NK-92 treated with Interleukin-12 subunit alpha and Interleukin-12 subunit beta, amount 100 ng/mL, for 24 hours (cell line): ENCODE data around the gene ST7.

Source experiments
- DNase-seq: peaks from one replicate; lab custom pipeline; 2025; lab: John Stamatoyannopoulos, UW

Gene ST7

GRCh38 chr7:117193564-117193963 lies 240.3 kb downstream of the ST7 start:
- no peak for DNase-seq

- no peak for DNase-seq
These were observed 241.1 kb downstream of the ST7 start for GRCh38 chr7:117194445-117194844.

- no peak for DNase-seq
These were observed 242.2 kb downstream of the ST7 start for GRCh38 chr7:117195361-117196029.

- no peak for DNase-seq
These were observed 246.8 kb downstream of the ST7 start for GRCh38 chr7:117200132-117200531.

GRCh38 chr7:117200786-117201458 lies 247.6 kb downstream of the ST7 start:
- DNase-seq, result no peak

- no peak for DNase-seq
These were observed 249.2 kb downstream of the ST7 start for GRCh38 chr7:117202511-117202910.

GRCh38 chr7:117203205-117203604 lies 249.9 kb downstream of the ST7 start:
- no peak for DNase-seq

GRCh38 chr7:117205873-117206272 lies 252.6 kb downstream of the ST7 start:
- no peak for DNase-seq

GRCh38 chr7:117208257-117208656 lies 255.0 kb downstream of the ST7 start:
- no peak for DNase-seq

GRCh38 chr7:117210397-117210796 lies 257.1 kb downstream of the ST7 start:
- DNase-seq, result no peak

- DNase-seq, result no peak
These were observed 257.6 kb downstream of the ST7 start for GRCh38 chr7:117210908-117211307.

- DNase-seq, result no peak
These were observed 258.3 kb downstream of the ST7 start for GRCh38 chr7:117211614-117212013.

GRCh38 chr7:117212969-117213877 lies 259.9 kb downstream of the ST7 start:
- peak; percentile 20 for DNase-seq

GRCh38 chr7:117216010-117216409 lies 262.7 kb downstream of the ST7 start:
- no peak for DNase-seq

- DNase-seq, result no peak
These were observed 263.3 kb downstream of the ST7 start for GRCh38 chr7:117216436-117217069.

GRCh38 chr7:117217106-117218035 lies 264.1 kb downstream of the ST7 start:
- no peak for DNase-seq

- no peak for DNase-seq
These were observed 265.4 kb downstream of the ST7 start for GRCh38 chr7:117218700-117219099.

GRCh38 chr7:117219485-117219884 lies 266.2 kb downstream of the ST7 start:
- DNase-seq, result no peak

GRCh38 chr7:117220836-117221235 lies 267.5 kb downstream of the ST7 start:
- DNase-seq, result no peak

GRCh38 chr7:117225536-117225935 lies 272.2 kb downstream of the ST7 start:
- DNase-seq, result no peak

- no peak for DNase-seq
These were observed 273.8 kb downstream of the ST7 start for GRCh38 chr7:117227091-117227490.
